GM13977 (cell line): Measurements from ENCODE around the gene EPB41L5.

Source experiments
- DNase-seq: peaks from one replicate; pipeline ENCODE4 v3.0.0; 2012; ENCODE audit warnings: low spot score
- in situ Hi-C: fragments of 300-500 bp; cut with MboI; formaldehyde crosslinking; loops from one replicate; pipeline ENCODE4 v1.12.0; 2022; ENCODE audit warnings: low sequenced_read_pairs, low pct_unique_long_range_greater_than_20kb, mixed read lengths, inconsistent platforms; ENCODE audit not compliant: unreplicated experiment
- TF ChIP-seq, protein P1 (sequence below): IDR thresholded peaks from 2 replicates; pipeline ENCODE4 v1.5.1; 2012; ENCODE audit warnings: mild to moderate bottlenecking, control low read depth; ENCODE audit not compliant: insufficient read depth; ENCODE audit errors: extremely low read depth, missing control alignments

Gene EPB41L5

DNA sequence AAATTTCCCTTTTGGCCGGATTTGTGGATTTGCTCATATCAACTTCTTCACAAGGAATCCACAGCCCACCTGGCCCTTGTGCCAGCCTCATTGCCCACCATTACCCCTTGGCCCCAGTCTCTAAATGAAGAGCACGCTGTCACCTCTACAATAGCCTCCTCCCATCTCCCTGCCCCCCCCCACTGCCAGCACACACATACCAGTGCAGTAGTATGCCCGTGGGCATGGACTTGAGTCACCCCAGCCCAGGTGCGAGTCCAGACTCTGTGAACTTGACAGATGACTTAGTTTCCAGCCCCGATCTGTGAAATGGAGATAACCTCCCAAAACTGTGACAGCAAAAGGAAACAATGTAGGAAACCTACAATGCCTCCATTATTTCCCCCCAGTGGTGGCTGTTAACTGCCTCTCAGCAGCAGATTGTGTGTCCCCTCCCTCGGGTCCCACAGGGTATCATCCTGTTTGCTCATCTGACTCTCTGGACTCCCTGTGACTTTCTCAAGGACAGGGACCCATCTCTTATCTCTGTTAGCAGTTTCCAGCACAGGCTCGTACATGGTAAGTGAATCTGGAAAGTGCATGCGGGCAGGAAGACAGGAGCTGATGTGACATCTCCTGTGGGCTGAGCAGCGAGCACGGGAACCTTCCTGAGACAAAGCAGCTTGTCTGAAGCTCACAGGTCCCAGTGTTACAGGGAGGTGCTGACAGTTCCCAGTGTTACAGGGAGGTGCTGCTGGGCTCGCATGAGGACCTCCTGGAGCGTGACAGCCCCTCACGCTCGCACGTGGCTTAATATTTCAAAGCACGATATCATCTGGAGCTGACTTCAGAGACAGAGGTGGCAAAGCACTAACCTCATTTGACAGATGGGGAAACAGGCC lies 214.5 kb downstream of the EPB41L5 start:
- TF ChIP-seq, protein P1, sequence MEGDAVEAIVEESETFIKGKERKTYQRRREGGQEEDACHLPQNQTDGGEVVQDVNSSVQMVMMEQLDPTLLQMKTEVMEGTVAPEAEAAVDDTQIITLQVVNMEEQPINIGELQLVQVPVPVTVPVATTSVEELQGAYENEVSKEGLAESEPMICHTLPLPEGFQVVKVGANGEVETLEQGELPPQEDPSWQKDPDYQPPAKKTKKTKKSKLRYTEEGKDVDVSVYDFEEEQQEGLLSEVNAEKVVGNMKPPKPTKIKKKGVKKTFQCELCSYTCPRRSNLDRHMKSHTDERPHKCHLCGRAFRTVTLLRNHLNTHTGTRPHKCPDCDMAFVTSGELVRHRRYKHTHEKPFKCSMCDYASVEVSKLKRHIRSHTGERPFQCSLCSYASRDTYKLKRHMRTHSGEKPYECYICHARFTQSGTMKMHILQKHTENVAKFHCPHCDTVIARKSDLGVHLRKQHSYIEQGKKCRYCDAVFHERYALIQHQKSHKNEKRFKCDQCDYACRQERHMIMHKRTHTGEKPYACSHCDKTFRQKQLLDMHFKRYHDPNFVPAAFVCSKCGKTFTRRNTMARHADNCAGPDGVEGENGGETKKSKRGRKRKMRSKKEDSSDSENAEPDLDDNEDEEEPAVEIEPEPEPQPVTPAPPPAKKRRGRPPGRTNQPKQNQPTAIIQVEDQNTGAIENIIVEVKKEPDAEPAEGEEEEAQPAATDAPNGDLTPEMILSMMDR = no peak
- no peak for DNase-seq
- in situ Hi-C loops = no loop called here

DNA sequence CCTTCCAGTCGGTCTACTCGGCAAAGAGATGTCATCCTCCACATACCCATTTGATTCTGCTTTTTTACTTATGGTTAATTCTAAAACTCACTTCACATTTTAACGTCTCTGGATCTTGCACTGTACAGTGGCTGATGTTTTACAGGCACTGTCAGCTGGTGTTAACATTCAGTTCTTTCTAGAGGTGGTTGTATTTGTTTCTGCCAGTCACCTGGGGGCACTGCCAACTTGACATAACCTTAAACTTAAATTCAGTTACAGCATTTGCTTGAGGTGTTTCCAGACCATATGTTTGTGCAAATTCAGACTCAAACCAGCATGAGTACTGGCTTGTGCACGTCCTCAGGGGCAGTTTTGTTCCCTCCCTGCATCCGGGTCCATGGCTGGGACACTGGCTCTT lies 215.6 kb downstream of the EPB41L5 start:
- in situ Hi-C loops = no loop called here
- TF ChIP-seq, protein P1 = no peak
- DNase-seq = no peak
